Measurements from ENCODE around the gene ITPK1. TPM values are rescaled to one million over a fixed set of nuclear protein-coding genes. Genes with fewer than 3 reads are reported as not detected.
"Not testable (repeated sequence)": the region's sequence is repeated elsewhere in the genome, so short reads cannot be mapped to it uniquely, and the experiment has no call there.

ITPK1 gene
- total RNA-seq, 1 experiment from 2014 or later, result 69.6 TPM

DNA sequence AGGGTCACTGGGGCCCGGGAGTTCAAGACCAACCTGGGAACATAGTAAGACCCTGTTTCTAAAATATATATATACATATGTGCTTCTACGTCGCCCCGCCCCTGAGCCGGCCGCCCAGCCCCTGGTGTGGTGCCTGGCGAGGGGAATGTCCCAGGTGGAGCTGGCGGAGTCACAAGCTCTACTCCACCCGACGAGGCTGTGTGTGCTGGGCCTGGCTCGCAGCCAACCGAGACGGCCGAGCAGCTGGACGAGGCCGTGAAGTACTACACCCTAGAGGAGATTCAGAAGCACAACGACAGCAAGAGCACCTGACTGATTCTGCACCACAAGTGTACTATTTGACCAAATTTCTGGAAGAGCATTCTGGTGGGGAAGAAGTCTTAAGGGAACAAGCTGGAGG is 22.1 kb upstream of the ITPK1 start:
- no peak overlapping the region for H3K27ac ChIP-seq
- H3K4me1 ChIP-seq, result no peaks in the 10 kb centered on the region
- H3K4me3 ChIP-seq, result no peak overlapping the region
- no peaks in the 10 kb centered on the region for H3K9me3 ChIP-seq (replicated peaks)
- H3K36me3 ChIP-seq, result no peaks in the 10 kb centered on the region
- no peaks in the 10 kb centered on the region for H3K27me3 ChIP-seq
- peak; percentile 71 to 74 for DNase-seq

DNA sequence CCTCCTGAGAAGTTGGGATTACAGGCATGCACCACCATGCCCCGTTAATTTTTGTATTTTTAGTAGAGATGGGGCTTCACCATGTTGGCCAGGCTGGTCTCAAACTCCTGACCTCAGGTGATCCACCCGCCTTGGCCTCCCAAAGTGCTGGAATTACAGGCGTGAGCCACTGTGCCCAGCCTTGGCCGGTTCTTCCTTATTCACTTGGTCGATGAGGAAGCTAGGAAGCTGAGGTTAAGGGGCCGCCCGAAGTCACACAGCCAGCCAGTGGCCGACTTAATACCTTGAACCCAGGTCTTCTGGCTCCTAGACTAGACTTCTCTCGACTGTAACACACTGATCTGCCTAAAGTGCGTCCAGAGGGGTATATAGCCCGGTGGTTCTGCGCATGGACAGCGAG is 20.8 kb upstream of the ITPK1 start:
- H3K27ac ChIP-seq; H3K4me1 ChIP-seq; H3K27me3 ChIP-seq; DNase-seq; H3K36me3 ChIP-seq; H3K9me3 ChIP-seq (replicated peaks); H3K4me3 ChIP-seq: not testable (repeated sequence)

DNA sequence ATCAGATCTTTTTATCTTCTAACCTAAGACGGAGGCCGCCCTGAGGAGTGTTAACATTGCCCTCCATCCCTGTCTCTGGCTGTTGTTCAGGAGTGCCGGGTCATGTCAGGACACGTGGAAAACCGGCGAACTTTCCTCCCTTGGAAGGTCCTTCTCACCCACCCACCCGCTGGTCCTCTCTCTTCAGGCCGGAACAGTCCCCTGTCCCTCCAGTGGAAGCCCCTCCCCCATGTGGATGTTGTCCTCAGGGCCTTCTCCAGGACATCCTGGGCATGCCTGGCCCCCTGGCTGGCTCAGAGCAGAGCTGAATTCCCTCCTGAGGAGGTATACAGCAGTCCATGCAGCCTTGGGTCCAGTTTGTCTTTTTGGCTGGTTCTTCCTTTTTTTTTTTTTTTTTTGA is 20.3 kb upstream of the ITPK1 start:
- Histone ChIP-seq H3K4me1 (peaks cover 4% of the 10 kb centered on the region; the same call in 1 of the 2 replicates), H3K36me3 (no peaks in the 10 kb centered on the region), H3K9me3 (replicated peaks) (no peaks in the 10 kb centered on the region), H3K27me3 (no peaks in the 10 kb centered on the region), H3K4me3 (no peak overlapping the region), H3K27ac (no peak overlapping the region)
- no peak for DNase-seq

DNA sequence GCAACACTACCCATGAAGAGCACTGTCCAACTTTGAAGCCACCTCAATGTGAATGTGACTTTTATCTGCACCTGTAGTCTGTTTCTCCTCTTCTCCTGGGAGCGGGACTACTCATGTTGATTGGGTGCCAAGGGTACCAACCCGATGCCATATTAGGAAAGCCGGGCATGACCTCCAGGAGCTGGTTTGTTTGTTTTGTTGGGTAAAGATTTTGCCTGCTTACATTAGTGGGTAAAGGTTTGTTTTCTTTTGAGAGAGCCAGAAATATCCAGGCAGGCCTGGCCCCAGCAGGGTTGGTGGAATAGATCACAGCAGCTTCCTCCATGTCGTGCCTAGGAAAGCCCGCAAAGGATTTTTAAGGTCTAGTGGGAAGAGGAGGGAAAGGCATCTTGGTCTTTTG is 19.7 kb upstream of the ITPK1 start:
- H3K4me1 ChIP-seq, result peaks cover 4% of the 10 kb centered on the region; the same call in 1 of the 2 replicates
- no peaks in the 10 kb centered on the region for H3K9me3 ChIP-seq (replicated peaks)
- DNase-seq, result no peak
- H3K27me3 ChIP-seq, result no peaks in the 10 kb centered on the region
- no peaks in the 10 kb centered on the region for H3K36me3 ChIP-seq
- no peak overlapping the region for H3K27ac ChIP-seq
- no peak overlapping the region for H3K4me3 ChIP-seq

DNA sequence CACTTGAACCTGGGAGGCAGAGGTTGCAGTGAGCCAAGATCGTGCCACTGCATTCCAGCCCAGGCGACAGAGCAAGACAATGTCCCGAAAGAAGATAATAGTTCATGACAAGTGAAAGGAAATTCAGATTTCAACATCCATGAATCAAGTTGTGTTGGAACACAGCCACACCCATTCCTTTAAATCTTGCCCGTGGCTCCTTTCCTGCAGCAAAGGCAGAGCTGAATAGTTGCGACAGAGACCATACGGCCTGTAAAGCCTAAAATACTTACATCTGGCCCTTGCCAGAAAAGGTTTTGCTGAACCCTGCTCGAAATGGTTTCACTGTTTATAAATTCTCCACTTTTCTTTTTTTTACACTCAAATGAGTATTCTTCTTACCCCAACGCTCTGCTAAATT is 17.7 kb upstream of the ITPK1 start:
- H3K4me1 ChIP-seq, result peaks cover 13% of the 10 kb centered on the region
- no peaks in the 10 kb centered on the region for H3K36me3 ChIP-seq
- no peaks in the 10 kb centered on the region for H3K27me3 ChIP-seq
- no peak overlapping the region for H3K27ac ChIP-seq
- H3K4me3 ChIP-seq, result no peak overlapping the region
- DNase-seq, result no peak
- H3K9me3 ChIP-seq (replicated peaks), result no peaks in the 10 kb centered on the region

DNA sequence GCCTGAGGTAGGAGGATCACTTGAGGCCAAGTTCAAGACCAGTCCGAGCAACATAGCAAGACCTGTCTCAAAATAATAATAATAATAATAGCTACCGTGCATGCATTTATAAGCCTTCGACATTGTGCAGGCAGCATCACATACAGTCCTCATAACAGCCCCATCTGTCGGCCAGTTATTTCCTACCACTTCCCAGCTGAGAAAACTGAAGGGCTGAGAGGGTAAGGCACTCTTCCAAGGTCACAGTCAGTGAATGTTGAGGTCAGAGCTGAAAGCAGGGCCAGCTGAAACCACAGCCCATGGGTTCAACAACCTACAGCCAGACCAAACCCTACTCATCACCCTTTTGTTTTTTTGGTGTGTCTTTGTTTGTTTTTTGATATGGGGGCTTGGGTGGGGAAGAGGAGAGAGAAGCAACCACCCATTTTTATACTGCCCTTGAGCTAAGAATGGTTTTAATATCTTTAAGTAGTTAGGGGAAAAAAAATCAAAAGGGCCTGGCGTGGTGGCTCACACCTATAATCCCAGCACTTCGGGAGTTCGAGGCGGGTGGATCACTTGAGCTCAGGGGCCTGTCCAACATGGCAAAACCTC is 16.8 kb upstream of the ITPK1 start:
- Histone ChIP-seq H3K9me3 (replicated peaks) (no peaks in the 10 kb centered on the region), H3K4me3 (no peak overlapping the region), H3K4me1 (peaks cover 13% of the 10 kb centered on the region), H3K36me3 (no peaks in the 10 kb centered on the region), H3K27ac (no peak overlapping the region), H3K27me3 (no peaks in the 10 kb centered on the region)
- peak in 1 of 2 experiments; percentile 59 for DNase-seq

DNA sequence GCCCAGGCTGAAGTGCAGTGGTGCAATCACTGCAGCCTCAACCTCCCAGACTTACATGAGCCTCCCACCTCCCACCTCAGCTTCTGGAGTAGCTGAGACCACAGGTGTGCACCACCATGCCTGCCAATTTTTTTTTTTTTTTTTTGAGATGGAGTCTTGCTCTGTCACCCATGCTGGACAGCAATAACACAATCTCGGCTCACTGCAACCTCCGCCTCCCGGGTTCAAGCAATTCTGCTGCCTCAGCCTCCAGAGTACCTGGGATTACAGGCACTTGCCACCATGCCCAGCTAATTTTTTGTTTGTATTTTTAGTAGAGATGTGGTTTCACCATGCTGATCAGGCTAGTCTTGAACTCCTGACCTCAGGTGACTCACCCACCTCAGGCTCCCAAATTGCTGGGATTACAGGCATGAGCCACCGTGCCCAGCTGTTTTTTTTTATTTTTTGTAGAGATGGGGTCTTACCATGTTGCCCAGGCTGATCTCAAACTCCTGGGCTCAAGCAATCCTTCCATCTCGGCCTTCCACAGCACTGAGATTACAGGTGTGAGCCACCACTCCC is 15.6 kb upstream of the ITPK1 start:
- H3K27ac ChIP-seq; H3K9me3 ChIP-seq (replicated peaks); H3K27me3 ChIP-seq; H3K36me3 ChIP-seq; H3K4me3 ChIP-seq; DNase-seq: not testable (repeated sequence)
- H3K4me1 ChIP-seq, result peaks cover 13% of the 10 kb centered on the region

DNA sequence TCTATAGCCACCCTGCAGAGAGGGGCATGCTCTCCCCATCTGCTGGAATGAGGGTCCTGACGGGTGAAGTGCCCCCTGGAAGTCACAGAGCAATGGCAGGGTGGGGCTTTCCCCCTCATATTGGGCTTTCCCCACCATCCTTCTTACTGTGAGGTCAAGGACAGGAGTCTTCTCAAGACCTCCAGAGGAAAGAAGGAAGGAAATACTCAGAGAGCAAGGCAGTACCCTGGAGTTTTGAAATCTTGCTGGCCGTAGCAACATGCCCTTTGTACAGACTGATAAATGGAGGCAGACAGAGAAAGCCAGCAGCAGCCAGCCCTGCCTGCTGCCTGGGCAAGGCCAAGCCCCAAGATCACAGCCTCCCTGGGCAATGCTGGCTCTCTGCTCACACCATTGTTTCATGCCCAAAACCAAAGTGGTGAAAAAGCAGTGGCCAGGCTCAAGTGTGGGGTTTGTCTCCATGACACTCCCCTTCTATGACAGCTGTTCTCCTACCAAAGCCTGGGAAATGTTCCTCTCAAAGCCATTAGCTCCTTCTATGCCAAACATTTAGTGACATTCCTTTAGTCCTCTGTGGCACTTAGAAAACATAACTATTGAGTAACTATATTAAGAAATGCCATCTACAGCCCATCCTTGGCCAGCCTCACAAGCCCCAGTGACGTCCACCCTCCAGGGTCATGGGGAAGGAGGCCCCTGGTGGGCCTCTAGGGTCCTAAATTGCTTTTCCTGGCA is 13.2 kb upstream of the ITPK1 start:
- peak in 1 of 2 experiments; percentile 42 for DNase-seq
- Histone ChIP-seq H3K9me3 (replicated peaks) (no peaks in the 10 kb centered on the region), H3K4me3 (no peak overlapping the region), H3K36me3 (no peaks in the 10 kb centered on the region), H3K4me1 (peaks cover 13% of the 10 kb centered on the region), H3K27ac (no peak overlapping the region), H3K27me3 (no peaks in the 10 kb centered on the region)

DNA sequence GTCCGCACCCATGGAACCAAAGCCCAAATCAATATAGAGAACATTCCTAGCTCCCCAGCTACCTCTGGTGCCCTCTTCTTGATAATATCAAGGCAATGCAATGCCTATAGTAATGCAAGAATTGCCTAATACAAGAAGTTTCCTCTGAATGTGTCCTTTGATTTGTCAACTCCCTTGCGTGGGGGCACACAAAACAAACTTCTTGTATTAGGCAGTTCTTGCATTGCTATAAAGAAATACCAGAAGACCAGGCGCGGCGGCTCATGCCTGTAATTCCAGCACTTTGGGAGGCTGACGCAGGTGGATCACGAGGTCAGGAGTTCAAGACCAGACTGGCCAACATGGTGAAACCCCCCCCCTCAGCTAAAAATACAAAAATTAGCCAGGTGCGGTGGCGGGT is 10.4 kb upstream of the ITPK1 start:
- H3K27me3 ChIP-seq, result no peaks in the 10 kb centered on the region
- no peak for DNase-seq
- no peak overlapping the region for H3K4me3 ChIP-seq
- H3K27ac ChIP-seq, result no peak overlapping the region
- H3K4me1 ChIP-seq, result peaks cover 9% of the 10 kb centered on the region; the same call in 1 of the 2 replicates
- no peaks in the 10 kb centered on the region for H3K36me3 ChIP-seq
- H3K9me3 ChIP-seq (replicated peaks), result no peaks in the 10 kb centered on the region

DNA sequence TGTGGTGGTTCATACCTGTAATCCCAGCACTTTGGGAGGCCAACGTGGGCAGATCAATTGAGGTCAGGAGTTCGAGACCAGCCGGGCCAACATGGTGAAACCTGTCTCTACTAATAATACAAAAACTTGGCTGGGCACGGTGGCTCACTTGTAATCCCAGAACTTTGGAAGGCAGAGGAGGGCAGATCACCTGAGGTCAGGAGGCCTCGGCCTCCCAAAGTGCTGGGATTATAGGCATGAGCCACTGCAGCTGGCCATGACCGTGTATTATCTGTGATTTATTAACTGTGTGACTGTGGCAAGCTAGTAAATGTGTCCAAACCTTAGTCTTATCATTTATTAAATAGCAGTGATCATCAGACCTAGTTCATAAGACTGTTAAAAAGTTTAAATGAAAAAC is 7.1 kb upstream of the ITPK1 start:
- Histone ChIP-seq H3K4me1 (no peaks in the 10 kb centered on the region), H3K4me3 (no peak overlapping the region), H3K27ac (no peak overlapping the region), H3K36me3 (no peaks in the 10 kb centered on the region), H3K27me3 (no peaks in the 10 kb centered on the region), H3K9me3 (replicated peaks) (no peaks in the 10 kb centered on the region)
- DNase-seq, result no peak

DNA sequence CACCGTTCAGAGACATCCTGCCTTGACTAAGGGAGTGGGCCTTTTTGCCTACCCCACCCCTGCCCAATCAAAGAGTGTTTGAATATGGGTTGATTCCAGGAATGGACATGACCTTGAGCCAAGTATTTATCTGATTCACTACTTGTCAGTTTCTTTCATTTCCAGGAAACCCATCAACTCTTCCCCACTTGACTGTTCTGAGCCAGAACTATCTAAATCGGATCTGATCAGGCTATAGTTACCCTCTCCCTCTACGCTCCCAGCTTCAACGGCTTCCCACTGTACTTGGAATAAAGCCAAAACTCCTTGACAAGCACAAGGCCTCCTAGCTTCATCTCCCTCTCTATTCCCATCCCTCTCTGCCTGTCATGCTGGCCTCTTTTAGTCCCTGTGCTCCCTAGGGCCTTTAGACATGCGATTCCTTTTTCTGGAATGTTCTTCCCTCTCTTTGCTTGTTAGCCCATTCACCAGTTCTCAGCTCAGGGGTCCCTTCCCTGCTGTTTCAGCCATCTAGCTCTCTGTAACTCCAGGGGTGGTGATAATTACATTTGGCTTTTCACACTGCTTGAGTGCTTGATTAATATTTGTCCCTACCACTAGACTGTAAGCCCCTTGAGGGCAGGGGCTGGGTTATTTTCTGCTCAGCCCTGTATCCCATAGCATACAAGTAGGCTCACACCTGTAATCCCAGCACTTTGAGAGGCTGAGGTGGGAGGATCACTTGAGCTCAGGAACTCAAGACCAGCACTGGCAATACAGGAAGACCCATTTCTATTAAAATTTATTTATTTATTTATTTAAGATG is 5.5 kb upstream of the ITPK1 start:
- Histone ChIP-seq H3K4me3 (no peak overlapping the region), H3K27ac (no peak overlapping the region), H3K4me1 (no peaks in the 10 kb centered on the region), H3K9me3 (replicated peaks) (no peaks in the 10 kb centered on the region), H3K36me3 (no peaks in the 10 kb centered on the region), H3K27me3 (no peaks in the 10 kb centered on the region)
- DNase-seq, result no peak

DNA sequence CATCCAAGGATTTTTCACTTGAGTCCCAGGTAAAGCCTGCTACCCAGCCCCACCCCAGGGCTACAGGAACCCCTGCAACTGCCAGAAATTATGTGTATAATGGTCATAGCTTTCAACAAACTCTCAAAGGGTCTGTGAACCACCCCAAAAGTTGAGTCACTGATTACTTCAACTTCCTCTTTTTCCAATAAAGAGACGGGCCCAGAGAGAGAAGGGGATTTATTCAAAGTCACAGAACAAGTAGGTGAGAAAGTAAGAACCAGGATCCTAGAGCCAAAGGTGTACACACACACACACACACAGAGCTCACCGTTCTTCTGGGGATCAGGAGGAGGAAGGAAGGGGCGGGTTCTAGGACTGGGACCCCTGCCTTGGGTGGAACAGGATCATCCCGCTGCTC is 4.8 kb upstream of the ITPK1 start:
- H3K4me1 ChIP-seq, result no peaks in the 10 kb centered on the region
- no peaks in the 10 kb centered on the region for H3K9me3 ChIP-seq (replicated peaks)
- H3K27ac ChIP-seq, result no peak overlapping the region

DNA sequence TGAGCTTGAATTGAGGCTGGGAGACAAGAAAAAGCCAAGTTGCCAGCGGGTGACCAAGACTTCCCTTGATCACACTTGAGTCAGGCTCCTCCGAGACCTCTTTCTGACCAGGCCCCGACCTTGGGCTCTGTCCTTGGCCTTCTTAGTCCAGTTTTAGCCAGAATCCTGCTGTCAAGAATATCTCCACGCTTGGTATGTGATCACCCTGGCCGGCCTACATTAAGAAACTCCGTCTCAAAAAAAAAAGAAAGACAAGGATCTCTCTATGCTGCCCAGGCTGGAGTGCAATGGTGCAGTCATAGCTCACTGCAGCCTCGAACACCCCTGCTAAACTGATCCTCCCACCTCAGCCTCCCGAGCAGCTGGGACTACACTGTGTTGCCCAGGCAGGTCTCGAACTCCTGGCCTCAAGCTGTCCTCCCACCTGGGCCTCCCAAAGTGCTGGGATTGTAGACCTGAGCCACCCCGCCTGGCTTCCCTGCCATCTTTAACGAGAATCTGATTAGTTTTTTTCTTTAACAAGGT is 1.0 kb upstream of the ITPK1 start:
- Histone ChIP-seq H3K4me1 (peaks cover 4% of the 10 kb centered on the region; the same call in 1 of the 2 replicates), H3K36me3 (peaks cover 4% of the 10 kb centered on the region; the same call in 1 of the 2 replicates), H3K9me3 (replicated peaks) (no peaks in the 10 kb centered on the region), H3K27me3 (no peaks in the 10 kb centered on the region), H3K27ac (peak overlapping the region; percentile 86), H3K4me3 (peak overlapping the region; percentile 82)
- DNase-seq, result no peak

More for the DNA sequence above, 4.8 kb upstream of the ITPK1 start:
- DNase-seq, result no peak
- H3K27me3 ChIP-seq, result no peaks in the 10 kb centered on the region
- no peak overlapping the region for H3K4me3 ChIP-seq
- H3K36me3 ChIP-seq, result no peaks in the 10 kb centered on the region

DNA sequence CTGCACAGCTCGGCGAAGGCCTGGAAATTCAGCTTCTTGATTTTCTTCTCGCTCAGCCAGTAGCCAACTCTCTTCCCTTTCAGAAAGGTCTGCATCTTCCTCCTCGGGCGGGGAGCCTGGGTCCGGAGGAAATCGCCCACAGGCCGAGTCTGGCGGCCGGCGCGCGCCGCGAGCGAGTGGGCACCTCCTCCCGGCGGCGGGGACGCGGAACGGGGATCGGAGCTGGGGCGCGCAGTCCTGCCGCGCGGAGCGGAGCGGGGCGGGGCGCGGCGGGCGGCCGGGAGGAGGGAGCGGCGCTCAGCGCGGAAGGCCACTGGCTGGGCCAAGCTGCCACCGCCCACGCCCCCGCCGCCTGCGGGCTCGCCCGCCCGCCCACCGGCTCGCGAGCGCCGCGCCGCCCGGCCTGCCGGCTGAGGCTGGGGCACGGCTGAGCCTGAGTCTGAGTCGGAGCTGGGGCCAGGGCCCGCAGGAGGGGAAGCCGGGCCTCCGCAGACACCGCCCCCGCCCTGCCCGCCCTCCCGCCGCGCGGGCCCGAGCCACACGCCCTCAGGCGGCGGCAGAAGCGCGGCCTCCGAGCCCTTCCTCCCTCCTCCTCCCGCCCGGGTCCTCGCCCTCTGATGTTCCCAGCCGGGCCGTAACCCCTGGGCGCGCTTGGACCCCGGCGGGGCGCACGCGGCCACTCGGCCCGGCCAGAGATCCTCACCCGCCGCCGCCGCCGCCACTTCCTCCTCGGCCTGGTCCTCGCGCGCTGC is 480 bp downstream of the ITPK1 start:
- DNase-seq, result peak; percentile 79 to 85
- no peaks in the 10 kb centered on the region for H3K9me3 ChIP-seq (replicated peaks)
- peaks cover 4% of the 10 kb centered on the region; the same call in 1 of the 2 replicates for H3K4me1 ChIP-seq
- H3K36me3 ChIP-seq, result peaks cover 4% of the 10 kb centered on the region; the same call in 1 of the 2 replicates
- peak overlapping the region; percentile 86; the same call in 1 of the 2 replicates for H3K27ac ChIP-seq
- no peaks in the 10 kb centered on the region for H3K27me3 ChIP-seq
- H3K4me3 ChIP-seq, result peak overlapping the region; percentile 82
